Measurements from ENCODE around the gene CPXM2.

GRCh38 chr10:123836418-123837145 is 55.0 kb downstream of the CPXM2 start:
- TF ChIP-seq, protein P1, sequence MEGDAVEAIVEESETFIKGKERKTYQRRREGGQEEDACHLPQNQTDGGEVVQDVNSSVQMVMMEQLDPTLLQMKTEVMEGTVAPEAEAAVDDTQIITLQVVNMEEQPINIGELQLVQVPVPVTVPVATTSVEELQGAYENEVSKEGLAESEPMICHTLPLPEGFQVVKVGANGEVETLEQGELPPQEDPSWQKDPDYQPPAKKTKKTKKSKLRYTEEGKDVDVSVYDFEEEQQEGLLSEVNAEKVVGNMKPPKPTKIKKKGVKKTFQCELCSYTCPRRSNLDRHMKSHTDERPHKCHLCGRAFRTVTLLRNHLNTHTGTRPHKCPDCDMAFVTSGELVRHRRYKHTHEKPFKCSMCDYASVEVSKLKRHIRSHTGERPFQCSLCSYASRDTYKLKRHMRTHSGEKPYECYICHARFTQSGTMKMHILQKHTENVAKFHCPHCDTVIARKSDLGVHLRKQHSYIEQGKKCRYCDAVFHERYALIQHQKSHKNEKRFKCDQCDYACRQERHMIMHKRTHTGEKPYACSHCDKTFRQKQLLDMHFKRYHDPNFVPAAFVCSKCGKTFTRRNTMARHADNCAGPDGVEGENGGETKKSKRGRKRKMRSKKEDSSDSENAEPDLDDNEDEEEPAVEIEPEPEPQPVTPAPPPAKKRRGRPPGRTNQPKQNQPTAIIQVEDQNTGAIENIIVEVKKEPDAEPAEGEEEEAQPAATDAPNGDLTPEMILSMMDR (IDR thresholded peaks at IDR 0.05): no peak
- no peak for TF ChIP-seq POLR2A (IDR thresholded peaks at IDR 0.05)

Measured in uterus (tissue), 2 donors.